A549 treated with GW870086 at 1 μM for 4 hours (cell line): ENCODE data around the gene CLDN8. TPM values are rescaled to one million over a fixed set of nuclear protein-coding genes. Genes with fewer than 3 reads are reported as not detected.

Experiments used
- total RNA-seq: library from RNA; stranded (reverse); fragments of 200-300 nt; extraction: Qiagen RNA extraction; gene quantifications from 5 replicates; pipeline ENCODE4 v1.2.3, GENCODE V29; 2022; ENCODE audit warnings: low read depth

CLDN8 gene
- not detected in 5 replicates for total RNA-seq

DNA sequence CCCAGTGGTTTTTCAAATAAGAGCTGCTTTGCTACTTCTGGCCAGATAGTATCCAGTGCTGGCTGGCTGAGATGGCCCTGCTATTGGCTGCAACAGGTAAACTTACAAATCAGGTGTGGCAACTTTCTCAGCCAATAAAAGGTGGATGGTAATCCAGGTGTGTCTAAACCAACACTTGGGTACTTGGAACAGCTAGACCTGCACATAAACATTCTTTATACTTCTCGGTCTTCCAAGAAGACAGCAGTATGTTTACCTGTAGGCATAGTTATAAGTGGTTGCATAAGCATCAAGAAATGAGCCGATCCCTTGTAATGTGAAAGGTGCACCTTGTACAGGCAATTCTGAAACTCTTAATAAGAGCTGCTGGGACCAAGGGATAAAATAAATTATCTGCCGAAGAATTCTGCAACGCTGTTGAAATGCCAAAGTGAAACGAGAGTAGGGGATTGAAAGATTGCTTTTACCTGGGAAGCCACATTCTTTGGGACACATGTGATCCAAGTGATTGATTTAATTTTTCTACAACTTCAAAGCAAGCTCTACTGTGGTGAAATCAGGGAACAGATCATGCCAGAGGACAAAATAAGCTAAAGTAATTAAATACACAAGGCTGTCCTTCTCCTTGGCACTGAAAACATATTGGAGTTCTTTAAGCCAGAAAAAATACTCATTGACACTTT, at the start of gene CLDN8:
TSS of gene CLDN8 (minus strand) at position 57 of the 683 bp plus-strand sequence. CDS start 172 bp downstream, outside the sequence.

DNA sequence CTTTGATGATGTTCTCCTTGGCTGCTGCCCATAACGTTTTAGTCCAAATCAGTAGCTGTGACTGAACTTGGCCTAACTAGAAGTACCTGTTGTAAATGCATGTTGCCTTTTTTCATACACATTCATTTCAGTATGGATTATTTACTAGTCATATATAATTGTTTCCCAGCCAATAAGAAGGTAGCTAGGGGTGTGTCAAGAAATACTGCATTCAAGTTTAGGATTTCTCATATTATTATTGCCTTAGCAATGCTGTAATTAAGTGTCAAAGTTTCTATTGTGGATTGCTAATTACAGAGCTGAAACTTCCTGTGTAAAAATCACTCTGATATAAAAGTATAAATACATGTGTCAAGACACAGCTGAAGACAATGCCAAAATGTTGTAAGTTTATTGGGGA, 49.2 kb downstream of the CLDN8 start, which contains the start of gene CLDN17:
TSS of gene CLDN17 (minus strand) at position 101 of the 400 bp plus-strand sequence. CDS start 188 bp downstream, outside the sequence.

Other genes starting within 250 kb of the CLDN8 start
- not detected in 5 replicates for gene CLDN17, start 49.3 kb downstream of the CLDN8 start, total RNA-seq
- gene KRTAP24-1, start 66.9 kb upstream of the CLDN8 start, total RNA-seq: not detected in 5 replicates
- gene KRTAP25-1, start 73.4 kb upstream of the CLDN8 start, total RNA-seq: not detected in 5 replicates
- not detected in 5 replicates for gene KRTAP26-1, start 104.2 kb upstream of the CLDN8 start, total RNA-seq
- gene KRTAP27-1, start 121.6 kb upstream of the CLDN8 start, total RNA-seq: not detected in 5 replicates
- gene KRTAP23-1, start 132.5 kb upstream of the CLDN8 start, total RNA-seq: not detected in 5 replicates
- gene KRTAP13-2, start 156.2 kb upstream of the CLDN8 start, total RNA-seq: not detected in 5 replicates
- gene KRTAP13-1, start 179.9 kb upstream of the CLDN8 start, total RNA-seq: not detected in 5 replicates
- not detected in 5 replicates for gene KRTAP13-3, start 209.8 kb upstream of the CLDN8 start, total RNA-seq
- gene KRTAP13-4, start 214.1 kb upstream of the CLDN8 start, total RNA-seq: not detected in 5 replicates
- not detected in 5 replicates for gene KRTAP15-1, start 224.2 kb upstream of the CLDN8 start, total RNA-seq